Panc1 (cell line): Measurements from ENCODE around the gene SCAMP5. TPM values are rescaled to one million over a fixed set of nuclear protein-coding genes. Genes with fewer than 3 reads are reported as not detected.
A peak's percentile ranks its signal among the peaks of the same experiment; 100 is the strongest.

ENCODE experiments used
- ATAC-seq: fragments of 200-7000 bp; cut with Tn5 transposase; 2 replicates; pipeline ENCODE4 v1.9.1; 2020; ENCODE audit warnings: mild to moderate bottlenecking, moderate library complexity
- BruUV-seq: library from RNA; stranded (reverse); fragments of 400-500 nt; replicated peaks from 2 replicates; lab custom pipeline; 2021; lab: Mats Ljungman, UMichigan
- CTCF ChIA-PET: fragments of 300-600 bp; sonication (Branson Sonifier 250); formaldehyde crosslinking; loops from one replicate; lab custom pipeline; 2022; ENCODE audit warnings: antibody characterized with exemption; lab: Charles Lee
- POLR2A ChIA-PET: fragments of 300-600 bp; sonication (Branson Sonifier 250); formaldehyde crosslinking; loops from one replicate; lab custom pipeline; 2022; ENCODE audit warnings: antibody characterized with exemption; lab: Charles Lee
- DNase-seq: peaks from one replicate; pipeline ENCODE4 v3.0.0-alpha.2; 2010; ENCODE audit warnings: low read depth, low spot score
- H3K27ac ChIP-seq: 2 replicates; pipeline ENCODE4 v1.5.1; 2011; ENCODE audit warnings: mild to moderate bottlenecking, low read length, inconsistent platforms
- H3K27me3 ChIP-seq: fragments of 200-500 bp; sonication (Bioruptor generic); 2 replicates; pipeline ENCODE4 v1.6.0; 2014; ENCODE audit warnings: low read length, inconsistent platforms; ENCODE audit not compliant: control insufficient read depth, insufficient read depth
- H3K36me3 ChIP-seq: fragments of 200-500 bp; sonication (Bioruptor generic); 2 replicates; pipeline ENCODE4 v1.5.1; 2014; ENCODE audit warnings: inconsistent platforms, mild to moderate bottlenecking, low read length, moderate library complexity; ENCODE audit not compliant: control insufficient read depth, insufficient read depth
- H3K4me1 ChIP-seq: 2 replicates; pipeline ENCODE4 v1.5.1; 2011; ENCODE audit warnings: inconsistent platforms, mild to moderate bottlenecking, low read length, moderate library complexity; ENCODE audit not compliant: control insufficient read depth, insufficient read depth
- H3K4me3 ChIP-seq, 2 experiments: 2 replicates each; pipeline ENCODE4 v1.5.1; 2011 to 2012; ENCODE audit warnings: low read depth in 2 of 2, low read length in 2 of 2, mild to moderate bottlenecking in 2 of 2, inconsistent platforms in 1 of 2, moderate library complexity in 1 of 2
- H3K9me3 ChIP-seq: fragments of 200-500 bp; sonication (Bioruptor generic); 2 replicates; pipeline ENCODE4 v1.5.1; 2014; ENCODE audit warnings: low read depth, mild to moderate bottlenecking, inconsistent platforms, low read length, moderate library complexity; ENCODE audit not compliant: control insufficient read depth, insufficient read depth
- POLR2AphosphoS5 ChIP-seq: IDR thresholded peaks from 2 replicates; pipeline ENCODE4 v1.6.1; 2012; ENCODE audit warnings: mild to moderate bottlenecking, low read depth, low read length, moderate library complexity
- SIN3A ChIP-seq: IDR thresholded peaks from 2 replicates; pipeline ENCODE4 v1.6.1; 2012; ENCODE audit warnings: low read depth, mild to moderate bottlenecking, low read length, moderate library complexity, borderline replicate concordance; ENCODE audit not compliant: insufficient read depth
- TCF7L2 ChIP-seq: IDR thresholded peaks from 2 replicates; pipeline ENCODE4 v1.6.1; 2011; ENCODE audit warnings: mild to moderate bottlenecking, low read depth, low read length, inconsistent platforms
- in situ Hi-C: cut with HindIII; loops from 2 replicates; pipeline ENCODE4 v1.10.0; 2016; ENCODE audit warnings: low sequenced_read_pairs, low pct_unique_long_range_greater_than_20kb
- intact Hi-C: fragments of 100-400 bp; cut with micrococcal nuclease; formaldehyde crosslinking; loops from one replicate; pipeline ENCODE4 v1.10.0; 2022; ENCODE audit not compliant: unreplicated experiment
- total RNA-seq: library from RNA; stranded (reverse); gene quantifications from one replicate; pipeline ENCODE4 v1.2.1, GENCODE V29; 2021; ENCODE audit not compliant: unreplicated experiment
- TF ChIP-seq, protein P1 (sequence below): fragments of 450-650 bp; IDR thresholded peaks from 2 replicates; pipeline ENCODE4 v1.5.1; 2017; ENCODE audit warnings: mild to moderate bottlenecking
- TF ChIP-seq, protein P2 (sequence below), 2 experiments: IDR thresholded peaks; 2 replicates each; pipeline ENCODE4 v1.6.1; 2011 to 2012; ENCODE audit warnings: low read depth in 2 of 2, control low read depth in 1 of 2, low read length in 1 of 2, mild to moderate bottlenecking in 1 of 2, moderate library complexity in 1 of 2; ENCODE audit not compliant: insufficient read depth in 1 of 2

SCAMP5 gene
- total RNA-seq, 1 experiment from 2014 or later: 11.2 TPM

- DNase-seq: peak; percentile 80
- Histone ChIP-seq H3K4me3 (peak within 1 kb of the TSS; percentile 79 to 96), H3K27ac (peak within 1 kb of the TSS; percentile 96), H3K4me1 (peaks cover 36% of the 10 kb centered on the region), H3K9me3 (no peaks in the 10 kb centered on the region), H3K36me3 (no peaks in the 10 kb centered on the region), H3K27me3 (no peaks in the 10 kb centered on the region)
- POLR2A ChIA-PET: interaction anchor here (0.6 to 1.0 kb wide), 10 partner anchors 9 to 277 kb away, joined by 3 to 10 read pairs (median 5); partner anchors contain the start of genes LMAN1L and PPCDC
- TF ChIP-seq SIN3A: peak; percentile 17; the same call in 1 of the 2 replicates
- TF ChIP-seq, protein P1, sequence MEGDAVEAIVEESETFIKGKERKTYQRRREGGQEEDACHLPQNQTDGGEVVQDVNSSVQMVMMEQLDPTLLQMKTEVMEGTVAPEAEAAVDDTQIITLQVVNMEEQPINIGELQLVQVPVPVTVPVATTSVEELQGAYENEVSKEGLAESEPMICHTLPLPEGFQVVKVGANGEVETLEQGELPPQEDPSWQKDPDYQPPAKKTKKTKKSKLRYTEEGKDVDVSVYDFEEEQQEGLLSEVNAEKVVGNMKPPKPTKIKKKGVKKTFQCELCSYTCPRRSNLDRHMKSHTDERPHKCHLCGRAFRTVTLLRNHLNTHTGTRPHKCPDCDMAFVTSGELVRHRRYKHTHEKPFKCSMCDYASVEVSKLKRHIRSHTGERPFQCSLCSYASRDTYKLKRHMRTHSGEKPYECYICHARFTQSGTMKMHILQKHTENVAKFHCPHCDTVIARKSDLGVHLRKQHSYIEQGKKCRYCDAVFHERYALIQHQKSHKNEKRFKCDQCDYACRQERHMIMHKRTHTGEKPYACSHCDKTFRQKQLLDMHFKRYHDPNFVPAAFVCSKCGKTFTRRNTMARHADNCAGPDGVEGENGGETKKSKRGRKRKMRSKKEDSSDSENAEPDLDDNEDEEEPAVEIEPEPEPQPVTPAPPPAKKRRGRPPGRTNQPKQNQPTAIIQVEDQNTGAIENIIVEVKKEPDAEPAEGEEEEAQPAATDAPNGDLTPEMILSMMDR: no peak
- TF ChIP-seq, protein P2, sequence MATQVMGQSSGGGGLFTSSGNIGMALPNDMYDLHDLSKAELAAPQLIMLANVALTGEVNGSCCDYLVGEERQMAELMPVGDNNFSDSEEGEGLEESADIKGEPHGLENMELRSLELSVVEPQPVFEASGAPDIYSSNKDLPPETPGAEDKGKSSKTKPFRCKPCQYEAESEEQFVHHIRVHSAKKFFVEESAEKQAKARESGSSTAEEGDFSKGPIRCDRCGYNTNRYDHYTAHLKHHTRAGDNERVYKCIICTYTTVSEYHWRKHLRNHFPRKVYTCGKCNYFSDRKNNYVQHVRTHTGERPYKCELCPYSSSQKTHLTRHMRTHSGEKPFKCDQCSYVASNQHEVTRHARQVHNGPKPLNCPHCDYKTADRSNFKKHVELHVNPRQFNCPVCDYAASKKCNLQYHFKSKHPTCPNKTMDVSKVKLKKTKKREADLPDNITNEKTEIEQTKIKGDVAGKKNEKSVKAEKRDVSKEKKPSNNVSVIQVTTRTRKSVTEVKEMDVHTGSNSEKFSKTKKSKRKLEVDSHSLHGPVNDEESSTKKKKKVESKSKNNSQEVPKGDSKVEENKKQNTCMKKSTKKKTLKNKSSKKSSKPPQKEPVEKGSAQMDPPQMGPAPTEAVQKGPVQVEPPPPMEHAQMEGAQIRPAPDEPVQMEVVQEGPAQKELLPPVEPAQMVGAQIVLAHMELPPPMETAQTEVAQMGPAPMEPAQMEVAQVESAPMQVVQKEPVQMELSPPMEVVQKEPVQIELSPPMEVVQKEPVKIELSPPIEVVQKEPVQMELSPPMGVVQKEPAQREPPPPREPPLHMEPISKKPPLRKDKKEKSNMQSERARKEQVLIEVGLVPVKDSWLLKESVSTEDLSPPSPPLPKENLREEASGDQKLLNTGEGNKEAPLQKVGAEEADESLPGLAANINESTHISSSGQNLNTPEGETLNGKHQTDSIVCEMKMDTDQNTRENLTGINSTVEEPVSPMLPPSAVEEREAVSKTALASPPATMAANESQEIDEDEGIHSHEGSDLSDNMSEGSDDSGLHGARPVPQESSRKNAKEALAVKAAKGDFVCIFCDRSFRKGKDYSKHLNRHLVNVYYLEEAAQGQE (IDR thresholded peaks at IDR 0.05; ENCODE audit: insufficient read depth in 1 of 2, low read depth in 2 of 2, low read length in 1 of 2): no peak
- TF ChIP-seq POLR2AphosphoS5: peak; percentile 79
- no peak for TF ChIP-seq TCF7L2
- intact Hi-C loops (loop anchor here (5.0 to 10.0 kb wide), 2 partner anchors 182 to 245 kb away; partner anchors contain the start of gene C15orf39), in situ Hi-C loops (no loop called here)
- ATAC-seq: peak; percentile 90
- BruUV-seq: TSS peak; percentile 61
- CTCF ChIA-PET: interaction anchor here (0.6 to 0.8 kb wide), 3 partner anchors 121 to 903 kb away, joined by 3 to 4 read pairs (median 3); no protein-coding TSS in a partner anchor
These were observed 38.5 kb upstream of the SCAMP5 start, which contains the start of gene RPP25 for GRCh38 chr15:74956648-74957475. TSS of gene RPP25 (minus strand) at chr15:74956772. CDS start at chr15:74956583, 189 bp downstream.

DNA sequence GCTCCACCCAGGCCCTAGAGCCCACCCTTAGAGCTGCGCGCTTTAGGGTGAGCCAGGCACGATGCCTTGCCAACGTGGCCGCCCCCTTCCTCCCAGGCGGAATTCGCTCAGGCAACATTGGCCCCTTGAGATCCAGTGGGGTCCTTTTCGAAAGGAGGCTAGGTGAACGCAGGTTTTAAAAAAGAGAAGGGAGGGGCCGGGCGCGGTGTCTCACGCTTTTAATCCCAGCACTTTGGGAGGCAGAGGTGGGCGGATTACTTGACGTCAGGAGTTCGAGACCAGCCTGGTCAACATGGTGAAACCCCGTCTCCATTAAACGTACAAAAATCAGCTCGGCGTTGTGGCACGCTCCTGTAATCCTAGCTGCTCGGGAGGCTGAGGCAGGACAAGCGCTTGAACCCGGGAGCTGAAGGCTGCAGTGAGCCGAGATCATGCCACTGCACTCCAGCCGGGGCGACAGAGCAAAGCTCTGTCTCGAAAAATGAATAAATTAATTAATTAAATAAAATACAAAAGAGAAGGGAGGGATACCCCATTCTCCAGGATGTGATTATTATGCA is 37.8 kb upstream of the SCAMP5 start:
- no TSS peak for BruUV-seq
- H3K36me3 ChIP-seq: no peaks in the 10 kb centered on the region
- in situ Hi-C loops (no loop called here), intact Hi-C loops (loop anchor here (5.0 to 10.0 kb wide), 2 partner anchors 183 to 245 kb away; partner anchors contain the start of gene C15orf39)
- DNase-seq (no peak), ATAC-seq (no peak)
- H3K4me3 ChIP-seq: peak overlapping the region; percentile 79 to 96
- TF ChIP-seq, protein P1: no peak
- TF ChIP-seq SIN3A (no peak; the same call in 1 of the 2 replicates), TCF7L2 (no peak), POLR2AphosphoS5 (no peak)
- TF ChIP-seq, protein P2 (IDR thresholded peaks at IDR 0.05; ENCODE audit: insufficient read depth in 1 of 2, low read depth in 2 of 2, low read length in 1 of 2): no peak
- H3K9me3 ChIP-seq: no peaks in the 10 kb centered on the region
- POLR2A ChIA-PET: interaction anchor here (0.6 to 0.7 kb wide), 5 partner anchors 9 to 145 kb away, joined by 4 to 10 read pairs (median 7); partner anchors contain the start of gene LMAN1L
- peaks cover 31% of the 10 kb centered on the region for H3K4me1 ChIP-seq
- CTCF ChIA-PET: no interaction called here
- H3K27me3 ChIP-seq: no peaks in the 10 kb centered on the region
- peak overlapping the region; percentile 96 for H3K27ac ChIP-seq
